GM12874 (cell line): Measurements from ENCODE around the gene LLGL2.

ENCODE experiments used
- TF ChIP-seq, protein P1 (sequence below): IDR thresholded peaks from 2 replicates; pipeline ENCODE4 v1.5.1; 2011; ENCODE audit warnings: low read depth, mild to moderate bottlenecking, control low read depth, low read length, moderate library complexity; ENCODE audit not compliant: insufficient read depth

Gene LLGL2

DNA sequence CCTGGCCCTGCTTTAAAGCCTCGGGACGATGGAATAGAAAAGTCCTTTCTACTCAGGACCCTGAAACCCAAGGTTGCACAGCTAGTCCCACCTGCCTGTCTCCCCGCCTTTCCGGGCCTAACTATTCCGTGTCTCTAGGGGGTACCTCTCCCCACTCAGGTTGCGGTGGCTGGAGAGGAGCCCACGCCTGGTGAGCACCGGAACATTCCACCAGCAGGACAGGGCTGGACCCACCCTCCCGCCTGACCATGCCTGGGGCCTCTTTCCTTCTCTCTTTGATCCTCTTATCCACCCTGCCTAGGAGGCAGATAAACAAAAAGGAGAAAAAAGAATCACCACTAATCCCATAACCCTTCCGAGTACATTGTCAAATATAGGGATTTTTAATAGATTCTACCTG lies 10.9 kb downstream of the LLGL2 start:
- TF ChIP-seq, protein P1, sequence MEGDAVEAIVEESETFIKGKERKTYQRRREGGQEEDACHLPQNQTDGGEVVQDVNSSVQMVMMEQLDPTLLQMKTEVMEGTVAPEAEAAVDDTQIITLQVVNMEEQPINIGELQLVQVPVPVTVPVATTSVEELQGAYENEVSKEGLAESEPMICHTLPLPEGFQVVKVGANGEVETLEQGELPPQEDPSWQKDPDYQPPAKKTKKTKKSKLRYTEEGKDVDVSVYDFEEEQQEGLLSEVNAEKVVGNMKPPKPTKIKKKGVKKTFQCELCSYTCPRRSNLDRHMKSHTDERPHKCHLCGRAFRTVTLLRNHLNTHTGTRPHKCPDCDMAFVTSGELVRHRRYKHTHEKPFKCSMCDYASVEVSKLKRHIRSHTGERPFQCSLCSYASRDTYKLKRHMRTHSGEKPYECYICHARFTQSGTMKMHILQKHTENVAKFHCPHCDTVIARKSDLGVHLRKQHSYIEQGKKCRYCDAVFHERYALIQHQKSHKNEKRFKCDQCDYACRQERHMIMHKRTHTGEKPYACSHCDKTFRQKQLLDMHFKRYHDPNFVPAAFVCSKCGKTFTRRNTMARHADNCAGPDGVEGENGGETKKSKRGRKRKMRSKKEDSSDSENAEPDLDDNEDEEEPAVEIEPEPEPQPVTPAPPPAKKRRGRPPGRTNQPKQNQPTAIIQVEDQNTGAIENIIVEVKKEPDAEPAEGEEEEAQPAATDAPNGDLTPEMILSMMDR, result no peak

- TF ChIP-seq, protein P1, result no peak
Measured at GRCh38 chr17:75539967-75540729, 14.7 kb downstream of the LLGL2 start.

DNA sequence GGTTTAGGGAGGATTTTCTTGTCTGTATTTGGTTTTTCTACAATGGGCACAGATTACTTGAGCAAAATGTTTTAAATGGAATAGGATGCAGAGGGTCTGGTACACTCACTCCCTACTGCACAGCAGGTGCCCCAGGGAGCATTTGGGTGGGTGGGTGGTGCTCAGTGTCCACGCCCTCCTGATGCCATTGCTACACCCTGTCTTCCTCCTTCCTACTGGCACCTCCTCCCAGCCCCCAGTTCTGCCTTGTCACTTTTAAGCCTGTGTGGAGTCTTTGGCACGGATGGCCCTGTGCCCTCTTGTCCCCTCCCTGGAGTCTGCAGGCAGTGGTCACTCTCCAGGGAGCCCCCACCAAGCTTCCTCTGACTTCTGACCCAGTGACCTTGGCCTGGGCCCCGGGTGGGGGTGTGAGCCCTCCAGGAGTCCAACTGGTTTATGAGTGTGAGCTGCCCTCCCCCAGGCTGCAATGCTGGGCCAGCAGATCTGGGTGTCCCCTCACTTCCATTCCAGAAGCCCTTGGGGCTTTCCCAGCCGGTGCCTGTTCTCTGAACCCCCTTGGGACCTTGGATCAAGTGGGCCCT lies 15.5 kb downstream of the LLGL2 start:
- TF ChIP-seq, protein P1, result no peak

DNA sequence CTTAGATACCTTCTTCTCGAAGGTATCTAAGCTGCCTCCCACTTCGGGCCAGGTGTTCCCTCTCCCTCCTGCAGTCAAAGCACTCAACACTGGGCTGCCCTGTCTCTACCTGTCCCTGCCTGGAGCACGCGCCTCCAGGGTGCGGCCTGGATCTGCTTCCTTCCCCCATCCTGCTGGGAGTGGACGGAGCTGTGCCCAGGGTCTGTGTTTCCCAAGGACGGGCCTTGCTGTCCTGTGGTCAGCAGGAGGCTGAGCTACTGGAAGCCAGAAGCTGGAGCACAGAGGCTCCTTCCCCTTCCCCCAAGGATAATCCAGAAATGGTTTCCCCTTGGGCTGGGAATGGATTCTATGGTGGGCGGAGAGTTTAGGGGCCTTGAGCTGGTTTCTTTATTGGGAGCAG lies 16.7 kb downstream of the LLGL2 start:
- TF ChIP-seq, protein P1, result no peak

- TF ChIP-seq, protein P1, result no peak
Measured at GRCh38 chr17:75542728-75543336, 17.3 kb downstream of the LLGL2 start.

GRCh38 chr17:75544250-75544649 lies 18.8 kb downstream of the LLGL2 start:
- TF ChIP-seq, protein P1, result no peak

DNA sequence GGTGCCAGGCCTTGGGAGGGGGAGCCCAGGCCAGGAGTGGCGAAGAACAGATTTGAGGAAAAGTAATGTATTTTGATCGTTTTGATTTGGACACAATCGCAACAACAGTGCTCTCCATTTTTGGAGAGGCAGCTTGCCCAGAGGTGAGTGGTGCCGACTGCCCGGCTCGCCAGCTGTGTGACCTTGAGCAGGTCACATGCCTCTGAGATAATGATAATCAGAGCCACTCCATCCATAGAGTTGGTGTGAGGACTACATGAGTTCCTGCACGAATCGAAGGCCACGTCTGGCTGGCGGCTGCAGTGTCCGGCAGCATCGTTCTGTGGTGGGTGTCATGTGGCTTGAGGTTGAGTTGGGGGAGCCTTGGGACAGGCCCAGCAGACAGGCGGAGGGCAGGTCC lies 20.7 kb downstream of the LLGL2 start:
- TF ChIP-seq, protein P1, result no peak
